HUES64 (cell line): ENCODE data around the gene DMC1.

Experiments
- H3K27ac ChIP-seq: 2 replicates; pipeline ENCODE4 v1.7.0; 2013; ENCODE audit warnings: low read depth, low read length, inconsistent platforms
- H3K27me3 ChIP-seq: 2 replicates; pipeline ENCODE4 v1.6.1; 2013; ENCODE audit warnings: mild to moderate bottlenecking, low read length; ENCODE audit not compliant: insufficient read depth
- H3K36me3 ChIP-seq: 2 replicates; pipeline ENCODE4 v1.6.1; 2013; ENCODE audit warnings: mild to moderate bottlenecking, low read length; ENCODE audit not compliant: insufficient read depth
- H3K4me1 ChIP-seq: 2 replicates; pipeline ENCODE4 v1.6.1; 2013; ENCODE audit warnings: mild to moderate bottlenecking, low read length, moderate library complexity; ENCODE audit not compliant: insufficient read depth
- H3K4me3 ChIP-seq: 2 replicates; pipeline ENCODE4 v1.5.1; 2013; ENCODE audit warnings: mild to moderate bottlenecking, low read length, moderate library complexity
- H3K9ac ChIP-seq: 2 replicates; pipeline ENCODE4 v1.6.1; 2013; ENCODE audit warnings: mild to moderate bottlenecking, low read depth, low read length
- H3K9me3 ChIP-seq: 2 replicates; pipeline ENCODE4 v1.6.1; 2013; ENCODE audit warnings: low read depth, low read length; ENCODE audit not compliant: insufficient read depth
- WGBS: fragments of 150-250, 120-280 bp; methylation state at CpG from one replicate; pipeline ENCODE4 v1.1.7; 2013; ENCODE audit warnings: missing lambda C conversion rate; 5-methylcytosine and 5-hydroxymethylcytosine counted together

DMC1 gene

DNA sequence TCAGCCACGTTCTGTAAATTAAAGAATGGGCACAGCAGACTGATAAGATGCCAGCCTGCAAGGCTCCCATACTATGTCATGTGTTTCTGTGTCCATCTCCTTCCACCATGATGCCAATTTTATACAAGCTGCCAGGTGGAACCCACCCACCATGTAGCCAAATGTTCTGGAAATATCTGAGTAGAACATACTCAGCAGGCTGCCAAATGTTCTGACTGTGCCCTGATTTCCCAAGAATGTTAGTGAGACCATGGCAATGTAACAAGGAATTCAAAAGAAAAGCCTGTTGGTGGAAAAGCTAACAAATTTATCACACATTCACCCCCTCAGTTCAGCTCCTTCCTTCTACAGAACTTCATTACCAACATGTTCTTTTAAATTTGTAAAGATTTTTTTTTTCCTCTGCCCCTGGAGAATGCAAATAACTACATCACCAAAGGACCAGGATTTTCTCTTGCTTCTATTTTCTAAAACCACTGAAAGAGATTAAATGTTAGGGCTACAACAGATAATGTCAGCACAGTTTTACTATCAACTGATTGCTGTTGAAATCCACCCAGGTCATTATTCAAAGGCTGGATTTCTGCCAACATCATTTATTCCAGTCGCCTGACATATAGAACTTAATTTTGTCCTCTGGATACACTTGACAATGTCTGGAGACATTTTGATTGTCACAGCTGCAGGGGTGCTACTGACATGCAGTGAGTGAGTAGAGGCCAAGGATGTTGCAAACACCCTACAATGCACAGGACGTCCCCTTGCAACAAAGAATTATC, 3.1 kb downstream of the DMC1 start:
- Histone ChIP-seq H3K4me1 (peaks cover 25% of the 10 kb centered on the region), H3K27me3 (no peaks in the 10 kb centered on the region), H3K9ac (0 out of 2 replicates have a peak overlapping the region, but pooled peaks have one; percentile 19), H3K9me3 (no peaks in the 10 kb centered on the region), H3K27ac (no peak overlapping the region), H3K4me3 (no peak overlapping the region), H3K36me3 (0 out of 2 replicates have a peak, but pooled peaks cover 1% of the 10 kb centered on the region)
- WGBS: 84% methylated on average over 3 of the region's 3 CpGs

- no peak overlapping the region for H3K4me3 ChIP-seq
- no peak overlapping the region for H3K9ac ChIP-seq
- H3K9me3 ChIP-seq: no peaks in the 10 kb centered on the region
- no peaks in the 10 kb centered on the region for H3K27me3 ChIP-seq
- H3K4me1 ChIP-seq: peaks cover 16% of the 10 kb centered on the region
- WGBS: 92% methylated on average over 1 of the region's 1 CpG
- H3K36me3 ChIP-seq: 0 out of 2 replicates have a peak, but pooled peaks cover 7% of the 10 kb centered on the region
- H3K27ac ChIP-seq: no peak overlapping the region
These were observed 4.5 kb downstream of the DMC1 start for GRCh38 chr22:38565441-38565840.

DNA sequence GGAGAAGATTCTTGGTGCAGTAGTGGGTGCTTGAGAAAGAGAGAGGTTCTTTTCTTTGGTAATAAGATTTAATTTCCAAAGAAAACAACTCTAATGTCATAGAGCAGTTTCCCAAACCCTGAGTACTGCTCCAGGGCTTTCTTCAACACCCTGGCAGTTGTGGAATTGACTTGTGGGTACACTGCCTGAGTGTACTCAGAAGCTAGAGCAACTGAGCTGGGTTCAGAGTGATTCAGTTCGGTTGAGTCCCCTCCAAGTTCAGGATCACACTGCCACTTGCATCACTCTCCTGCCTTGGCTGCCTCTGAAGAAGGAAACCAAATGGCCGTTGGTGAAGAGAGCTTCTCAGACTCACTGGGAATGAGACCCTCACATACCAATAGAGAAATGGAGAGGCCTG, 5.3 kb downstream of the DMC1 start:
- no peaks in the 10 kb centered on the region for H3K27me3 ChIP-seq
- 0 out of 2 replicates have a peak, but pooled peaks cover 7% of the 10 kb centered on the region for H3K36me3 ChIP-seq
- H3K9me3 ChIP-seq: no peaks in the 10 kb centered on the region
- H3K4me3 ChIP-seq: no peak overlapping the region
- WGBS: 83% methylated on average over 2 of the region's 2 CpGs
- H3K4me1 ChIP-seq: peaks cover 16% of the 10 kb centered on the region
- no peak overlapping the region for H3K27ac ChIP-seq
- no peak overlapping the region for H3K9ac ChIP-seq

DNA sequence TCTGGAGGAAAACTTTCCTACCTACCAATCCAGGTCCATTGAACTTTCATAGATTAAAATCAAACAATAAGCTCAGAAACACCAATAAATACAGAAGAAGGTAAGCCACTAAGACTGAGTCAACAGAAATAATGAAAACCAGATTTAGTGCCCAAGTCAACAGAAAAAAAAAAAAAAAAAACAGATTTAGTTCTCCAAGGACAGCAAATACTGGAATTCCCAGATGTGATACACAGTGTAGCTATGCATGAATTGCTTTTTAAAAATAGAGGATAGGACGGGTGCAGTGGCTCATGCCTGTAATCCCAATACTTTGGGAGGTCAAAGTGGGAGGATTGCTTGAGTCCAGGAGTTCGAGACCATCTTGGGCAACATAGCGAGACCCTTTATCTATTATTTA, 15.7 kb downstream of the DMC1 start:
- WGBS: 91% methylated on average over 2 of the region's 3 CpGs
- Histone ChIP-seq H3K9me3 (no peaks in the 10 kb centered on the region), H3K27ac (no peak overlapping the region), H3K4me3 (no peak overlapping the region), H3K9ac (no peak overlapping the region), H3K4me1 (no peaks in the 10 kb centered on the region), H3K27me3 (no peaks in the 10 kb centered on the region), H3K36me3 (no peaks in the 10 kb centered on the region)

DNA sequence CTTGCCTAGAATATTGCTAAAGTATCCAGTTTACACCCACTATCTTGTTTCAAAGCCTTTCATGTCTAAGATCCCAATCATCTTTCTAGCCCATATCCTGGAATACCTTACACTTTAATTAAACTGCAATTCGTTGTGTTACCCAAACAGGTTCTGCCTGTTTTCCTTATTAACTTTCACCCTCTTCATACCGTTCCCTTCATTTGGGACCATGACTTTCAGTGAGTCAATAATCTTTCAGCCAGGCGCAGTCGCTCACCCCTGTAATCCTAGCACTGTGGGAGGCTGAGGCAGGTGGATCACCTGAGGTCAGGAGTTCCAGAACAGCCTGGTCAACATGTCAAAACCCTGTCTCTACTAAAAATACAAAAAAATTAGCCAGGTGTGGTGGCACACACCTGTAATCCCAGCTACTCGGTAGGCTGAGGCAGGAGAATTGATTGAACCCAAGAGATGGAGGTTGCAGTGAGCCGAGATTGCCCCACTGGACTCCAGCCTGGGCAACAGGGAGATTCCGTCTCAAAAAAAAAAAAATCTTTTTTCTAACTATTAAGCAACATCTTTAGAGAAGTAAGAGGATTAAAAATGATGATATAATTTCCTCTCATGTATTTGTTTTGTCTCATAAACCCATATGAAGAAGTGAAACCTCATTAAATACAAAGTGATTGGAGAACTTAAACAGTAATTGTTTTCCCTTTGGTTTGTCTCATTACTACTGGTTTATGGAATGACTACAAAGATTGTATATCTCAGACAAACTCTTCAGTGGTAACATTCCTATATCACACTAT, 20.7 kb downstream of the DMC1 start:
- WGBS: 94% methylated on average over 6 of the region's 7 CpGs
- Histone ChIP-seq H3K4me3 (no peak overlapping the region), H3K9me3 (0 out of 2 replicates have a peak, but pooled peaks cover under 1% of the 10 kb centered on the region), H3K27ac (no peak overlapping the region), H3K4me1 (peaks cover 4% of the 10 kb centered on the region; the same call in 1 of the 2 replicates), H3K27me3 (no peaks in the 10 kb centered on the region), H3K36me3 (no peaks in the 10 kb centered on the region), H3K9ac (no peak overlapping the region)

- Histone ChIP-seq H3K27me3 (no peaks in the 10 kb centered on the region), H3K4me1 (no peaks in the 10 kb centered on the region), H3K27ac (no peak overlapping the region), H3K9ac (no peak overlapping the region), H3K36me3 (no peaks in the 10 kb centered on the region), H3K9me3 (peaks cover 8% of the 10 kb centered on the region; the same call in 1 of the 2 replicates), H3K4me3 (no peak overlapping the region)
- WGBS: 92% methylated on average over 2 of the region's 2 CpGs
These were observed 29.3 kb downstream of the DMC1 start for GRCh38 chr22:38540701-38541100.

- Histone ChIP-seq H3K4me1 (peaks cover 5% of the 10 kb centered on the region; the same call in 1 of the 2 replicates), H3K9ac (no peak overlapping the region), H3K4me3 (no peak overlapping the region), H3K9me3 (no peaks in the 10 kb centered on the region), H3K27me3 (no peaks in the 10 kb centered on the region), H3K36me3 (no peaks in the 10 kb centered on the region), H3K27ac (no peak overlapping the region)
- WGBS: 93% methylated on average over 4 of the region's 4 CpGs
These were observed 38.6 kb downstream of the DMC1 start for GRCh38 chr22:38531251-38531938.

DNA sequence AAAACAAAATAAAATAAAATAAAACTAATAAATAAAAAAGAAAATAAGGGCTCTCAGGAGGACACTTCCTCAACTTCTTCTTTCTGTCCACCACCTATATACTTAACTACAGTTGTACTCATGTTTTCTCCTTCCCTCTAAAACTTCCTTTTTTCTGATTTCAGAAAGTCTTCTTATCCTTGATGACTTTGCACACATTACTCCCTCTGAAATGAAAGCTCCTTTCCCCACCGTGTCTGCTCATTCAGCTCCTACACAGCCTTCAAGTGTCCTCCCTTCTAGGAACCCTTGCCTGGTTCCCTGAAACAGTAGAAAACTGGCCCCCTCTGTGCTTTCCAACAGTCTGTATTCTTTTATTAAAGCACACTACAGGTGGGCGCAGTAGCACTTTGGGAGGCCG, 45.6 kb downstream of the DMC1 start:
- Histone ChIP-seq H3K4me3 (no peak overlapping the region), H3K4me1 (no peaks in the 10 kb centered on the region)

GRCh38 chr22:38523479-38523878, 46.5 kb downstream of the DMC1 start:
- Histone ChIP-seq H3K9me3 (no peaks in the 10 kb centered on the region), H3K4me1 (no peaks in the 10 kb centered on the region), H3K4me3 (no peak overlapping the region), H3K36me3 (no peaks in the 10 kb centered on the region), H3K27me3 (no peaks in the 10 kb centered on the region), H3K9ac (no peak overlapping the region), H3K27ac (no peak overlapping the region)
- WGBS: 90% methylated on average over 5 of the region's 5 CpGs

More for the DNA sequence above, 45.6 kb downstream of the DMC1 start:
- Histone ChIP-seq H3K27me3 (no peaks in the 10 kb centered on the region), H3K36me3 (no peaks in the 10 kb centered on the region), H3K9me3 (no peaks in the 10 kb centered on the region), H3K9ac (no peak overlapping the region), H3K27ac (no peak overlapping the region)
- 92% methylated on average over 3 of the region's 3 CpGs for WGBS

GRCh38 chr22:38523029-38523428, 47.0 kb downstream of the DMC1 start:
- no peaks in the 10 kb centered on the region for H3K4me1 ChIP-seq
- no peak overlapping the region for H3K9ac ChIP-seq
- H3K9me3 ChIP-seq: no peaks in the 10 kb centered on the region
- H3K36me3 ChIP-seq: no peaks in the 10 kb centered on the region
- 97% methylated on average over 2 of the region's 3 CpGs for WGBS
- H3K27me3 ChIP-seq: no peaks in the 10 kb centered on the region
- H3K27ac ChIP-seq: no peak overlapping the region
- H3K4me3 ChIP-seq: no peak overlapping the region
